SH-SY5Y (cell line): ENCODE data around the gene CHID1.

ENCODE experiments used
- GATA2 ChIP-seq: IDR thresholded peaks from 2 replicates; pipeline ENCODE4 v1.6.1; 2011; ENCODE audit warnings: mild to moderate bottlenecking, low read depth, low read length
- GATA3 ChIP-seq: IDR thresholded peaks from 2 replicates; pipeline ENCODE4 v1.6.1; 2011; ENCODE audit warnings: low read depth, mild to moderate bottlenecking, low read length, moderate library complexity

- TF ChIP-seq GATA3 (no peak), GATA2 (no peak)
Observed at GRCh38 chr11:841981-842369, 68.6 kb downstream of the CHID1 start.
